Measurements from ENCODE around the gene ARL14EP. TPM values are rescaled to one million over a fixed set of nuclear protein-coding genes. Genes with fewer than 3 reads are reported as not detected.

ARL14EP gene
- polyA plus RNA-seq, 1 donor from 2014 or later = 44.5 TPM

- Histone ChIP-seq H3K9me2 (ENCODE audit: insufficient read depth, low read length) (no peaks in the 10 kb centered on the region), H3K27ac (ENCODE audit: low read length) (no peak overlapping the region), H4K20me1 (ENCODE audit: insufficient read depth) (no peaks in the 10 kb centered on the region), H3K9me3 (ENCODE audit: low read length) (no peaks in the 10 kb centered on the region), H3K4me3 (ENCODE audit: low read length) (no peak overlapping the region), H3K4me2 (ENCODE audit: low read length) (no peak overlapping the region), H3F3A (ENCODE audit: insufficient read depth, low read length, poor library complexity, severe bottlenecking) (no peaks in the 10 kb centered on the region), H3K79me2 (replicated peaks; ENCODE audit: insufficient read depth, low read length) (peaks cover 59% of the 10 kb centered on the region), H3K27me3 (ENCODE audit: insufficient read depth, low read depth, low read length) (no peaks in the 10 kb centered on the region), H2AFZ (ENCODE audit: low read depth, low read length) (no peak overlapping the region), H3K36me3 (ENCODE audit: insufficient read depth, low read length) (no peaks in the 10 kb centered on the region), H3K9ac (ENCODE audit: low read length) (no peak overlapping the region)
- no peak for TF ChIP-seq EP300 (conservative IDR thresholded peaks at IDR 0.05; ENCODE audit: poor library complexity, severe bottlenecking)
- TF ChIP-seq CTCF (IDR thresholded peaks at IDR 0.05; ENCODE audit: poor library complexity, severe bottlenecking) = no peak
- TF ChIP-seq SMC3 (conservative IDR thresholded peaks at IDR 0.05; ENCODE audit: poor library complexity) = no peak
- TF ChIP-seq TAF1 (IDR thresholded peaks at IDR 0.05; ENCODE audit: low read depth) = no peak
- TF ChIP-seq POLR2AphosphoS5 (IDR thresholded peaks at IDR 0.05) = no peak
- TF ChIP-seq MXI1 (conservative IDR thresholded peaks at IDR 0.05; ENCODE audit: poor library complexity, severe bottlenecking) = no peak
- no peak for TF ChIP-seq REST (IDR thresholded peaks at IDR 0.05; ENCODE audit: borderline replicate concordance)
- no peak for TF ChIP-seq EZH2 (IDR thresholded peaks at IDR 0.05; ENCODE audit: borderline replicate concordance, insufficient read depth, low read length, poor library complexity, severe bottlenecking)
- no peak for TF ChIP-seq RAD21 (conservative IDR thresholded peaks at IDR 0.05)
Observed at GRCh38 chr11:30328681-30329080, 5.8 kb downstream of the ARL14EP start.

- H3K4me2 ChIP-seq (ENCODE audit: low read length) = no peak overlapping the region
- H3K9me3 ChIP-seq (ENCODE audit: low read length) = no peaks in the 10 kb centered on the region
- H3K27me3 ChIP-seq (ENCODE audit: insufficient read depth, low read depth, low read length) = no peaks in the 10 kb centered on the region
- no peak overlapping the region for H3K27ac ChIP-seq (ENCODE audit: low read length)
- H3K36me3 ChIP-seq (ENCODE audit: insufficient read depth, low read length) = no peaks in the 10 kb centered on the region
- H3K9ac ChIP-seq (ENCODE audit: low read length) = no peak overlapping the region
- no peak overlapping the region for H2AFZ ChIP-seq (ENCODE audit: low read depth, low read length)
- H3K9me2 ChIP-seq (ENCODE audit: insufficient read depth, low read length) = no peaks in the 10 kb centered on the region
- no peaks in the 10 kb centered on the region for H3F3A ChIP-seq (ENCODE audit: insufficient read depth, low read length, poor library complexity, severe bottlenecking)
- H3K4me3 ChIP-seq (ENCODE audit: low read length) = no peak overlapping the region
- H4K20me1 ChIP-seq (ENCODE audit: insufficient read depth) = no peaks in the 10 kb centered on the region
- TF ChIP-seq EP300 (conservative IDR thresholded peaks at IDR 0.05; ENCODE audit: poor library complexity, severe bottlenecking) (no peak), RAD21 (conservative IDR thresholded peaks at IDR 0.05) (no peak), POLR2AphosphoS5 (IDR thresholded peaks at IDR 0.05) (no peak), REST (IDR thresholded peaks at IDR 0.05; ENCODE audit: borderline replicate concordance) (no peak), SMC3 (conservative IDR thresholded peaks at IDR 0.05; ENCODE audit: poor library complexity) (no peak), CTCF (IDR thresholded peaks at IDR 0.05; ENCODE audit: poor library complexity, severe bottlenecking) (no peak), MXI1 (conservative IDR thresholded peaks at IDR 0.05; ENCODE audit: poor library complexity, severe bottlenecking) (no peak), EZH2 (IDR thresholded peaks at IDR 0.05; ENCODE audit: borderline replicate concordance, insufficient read depth, low read length, poor library complexity, severe bottlenecking) (no peak)
- H3K79me2 ChIP-seq (replicated peaks; ENCODE audit: insufficient read depth, low read length) = peaks cover 52% of the 10 kb centered on the region
Observed at GRCh38 chr11:30329150-30329940, 6.4 kb downstream of the ARL14EP start.

All from neural cell (in vitro differentiated cells).